Activated T-cell treated with anti-CD3 and anti-CD28 coated beads, Interleukin-2, amount 50 U/mL, for 4 hours (primary cell): ENCODE data around the gene LMO7. TPM values are rescaled to one million over a fixed set of nuclear protein-coding genes. Genes with fewer than 3 reads are reported as not detected.

Source experiments
- ATAC-seq, 2 donors: fragments of 200-7000 bp; cut with Tn5 transposase; one replicate each; pipeline ENCODE4 v1.10.0; 2021
- DNase-seq: peaks from one replicate; pipeline ENCODE4 v3.0.0-alpha.2; 2020
- H3K27me3 Mint-ChIP-seq: one replicate; pipeline ENCODE4 v1.8.0; 2021; ENCODE audit warnings: low read depth, mixed read lengths
- H3K36me3 Mint-ChIP-seq: one replicate; pipeline ENCODE4 v1.8.0; 2022; ENCODE audit warnings: mixed read lengths; ENCODE audit not compliant: insufficient read depth
- H3K4me1 Mint-ChIP-seq: one replicate; pipeline ENCODE4 v1.8.0; 2021; ENCODE audit warnings: low read depth, mixed read lengths
- H3K4me3 Mint-ChIP-seq: one replicate; pipeline ENCODE4 v1.8.0; 2021; ENCODE audit warnings: mild to moderate bottlenecking, moderate library complexity, mixed read lengths
- H3K9me3 Mint-ChIP-seq: one replicate; pipeline ENCODE4 v1.8.0; 2021; ENCODE audit warnings: mixed read lengths
- total RNA-seq, 3 donors: library from RNA; stranded (reverse); gene quantifications; one replicate each; pipeline ENCODE4 v1.2.1, GENCODE V29; 2021

LMO7 gene
- total RNA-seq, 3 donors from 2014 or later = 4.2 to 5.9 (median 4.3) TPM

GRCh38 chr13:75806117-75806516 is 170.0 kb downstream of the LMO7 start:
- no peak for ATAC-seq

GRCh38 chr13:75811361-75811760 is 175.2 kb downstream of the LMO7 start:
- no peak for DNase-seq
- H3K4me3 Mint-ChIP-seq = no peak overlapping the region
- H3K27me3 Mint-ChIP-seq = no peaks in the 10 kb centered on the region
- no peak for ATAC-seq
- no peaks in the 10 kb centered on the region for H3K9me3 Mint-ChIP-seq
- H3K4me1 Mint-ChIP-seq = no peaks in the 10 kb centered on the region
- H3K36me3 Mint-ChIP-seq = peaks cover 11% of the 10 kb centered on the region

More at GRCh38 chr13:75806117-75806516, 170.0 kb downstream of the LMO7 start:
- Mint-ChIP-seq H3K4me1 (peaks cover 25% of the 10 kb centered on the region), H3K27me3 (no peaks in the 10 kb centered on the region), H3K4me3 (no peak overlapping the region), H3K36me3 (peaks cover 17% of the 10 kb centered on the region), H3K9me3 (no peaks in the 10 kb centered on the region)
- no peak for DNase-seq

- no peaks in the 10 kb centered on the region for H3K9me3 Mint-ChIP-seq
- peaks cover 10% of the 10 kb centered on the region for H3K36me3 Mint-ChIP-seq
- no peak overlapping the region for H3K4me3 Mint-ChIP-seq
- DNase-seq = no peak
- H3K27me3 Mint-ChIP-seq = no peaks in the 10 kb centered on the region
- no peak for ATAC-seq
- H3K4me1 Mint-ChIP-seq = no peaks in the 10 kb centered on the region
Measured at GRCh38 chr13:75811841-75812240, 175.7 kb downstream of the LMO7 start.

GRCh38 chr13:75812751-75813181 is 176.6 kb downstream of the LMO7 start:
- DNase-seq (no peak), ATAC-seq (no peak)
- H3K27me3 Mint-ChIP-seq = no peaks in the 10 kb centered on the region
- no peak overlapping the region for H3K4me3 Mint-ChIP-seq
- no peaks in the 10 kb centered on the region for H3K4me1 Mint-ChIP-seq
- peaks cover 5% of the 10 kb centered on the region for H3K36me3 Mint-ChIP-seq
- H3K9me3 Mint-ChIP-seq = no peaks in the 10 kb centered on the region

GRCh38 chr13:75813323-75813722 is 177.2 kb downstream of the LMO7 start:
- H3K4me1 Mint-ChIP-seq = no peaks in the 10 kb centered on the region
- peaks cover 3% of the 10 kb centered on the region for H3K36me3 Mint-ChIP-seq
- H3K27me3 Mint-ChIP-seq = no peaks in the 10 kb centered on the region

GRCh38 chr13:75818179-75818967 is 182.2 kb downstream of the LMO7 start:
- Mint-ChIP-seq H3K9me3 (no peaks in the 10 kb centered on the region), H3K4me3 (no peak overlapping the region), H3K36me3 (peaks cover 15% of the 10 kb centered on the region), H3K4me1 (no peaks in the 10 kb centered on the region), H3K27me3 (no peaks in the 10 kb centered on the region)
- DNase-seq (no peak), ATAC-seq (no peak)

More at GRCh38 chr13:75813323-75813722, 177.2 kb downstream of the LMO7 start:
- DNase-seq = no peak
- ATAC-seq = no peak
- H3K9me3 Mint-ChIP-seq = no peaks in the 10 kb centered on the region
- H3K4me3 Mint-ChIP-seq = no peak overlapping the region

- Mint-ChIP-seq H3K4me3 (no peak overlapping the region), H3K4me1 (no peaks in the 10 kb centered on the region), H3K9me3 (no peaks in the 10 kb centered on the region), H3K27me3 (no peaks in the 10 kb centered on the region), H3K36me3 (peaks cover 20% of the 10 kb centered on the region)
- DNase-seq = no peak
- no peak for ATAC-seq
Measured at GRCh38 chr13:75818968-75819225, 182.8 kb downstream of the LMO7 start.

- no peaks in the 10 kb centered on the region for H3K9me3 Mint-ChIP-seq
- H3K36me3 Mint-ChIP-seq = peaks cover 30% of the 10 kb centered on the region
- no peak overlapping the region for H3K4me3 Mint-ChIP-seq
- no peak for DNase-seq
- no peaks in the 10 kb centered on the region for H3K4me1 Mint-ChIP-seq
- H3K27me3 Mint-ChIP-seq = no peaks in the 10 kb centered on the region
- ATAC-seq = no peak
Measured at GRCh38 chr13:75825161-75825560, 189.0 kb downstream of the LMO7 start.

- Mint-ChIP-seq H3K4me3 (no peak overlapping the region), H3K36me3 (peaks cover 30% of the 10 kb centered on the region), H3K9me3 (no peaks in the 10 kb centered on the region), H3K27me3 (no peaks in the 10 kb centered on the region), H3K4me1 (no peaks in the 10 kb centered on the region)
- no peak for DNase-seq
- ATAC-seq = no peak
Measured at GRCh38 chr13:75825594-75825993, 189.5 kb downstream of the LMO7 start.

GRCh38 chr13:75826391-75826790 is 190.3 kb downstream of the LMO7 start:
- no peaks in the 10 kb centered on the region for H3K4me1 Mint-ChIP-seq
- ATAC-seq (no peak), DNase-seq (no peak)
- peaks cover 33% of the 10 kb centered on the region for H3K36me3 Mint-ChIP-seq
- no peaks in the 10 kb centered on the region for H3K27me3 Mint-ChIP-seq
- H3K4me3 Mint-ChIP-seq = no peak overlapping the region
- H3K9me3 Mint-ChIP-seq = peaks cover 6% of the 10 kb centered on the region

GRCh38 chr13:75829830-75830229 is 193.7 kb downstream of the LMO7 start:
- no peaks in the 10 kb centered on the region for H3K27me3 Mint-ChIP-seq
- peaks cover 7% of the 10 kb centered on the region for H3K9me3 Mint-ChIP-seq
- ATAC-seq (no peak), DNase-seq (no peak)
- no peak overlapping the region for H3K4me3 Mint-ChIP-seq
- H3K36me3 Mint-ChIP-seq = peaks cover 22% of the 10 kb centered on the region
- H3K4me1 Mint-ChIP-seq = no peaks in the 10 kb centered on the region

- H3K36me3 Mint-ChIP-seq = peaks cover 22% of the 10 kb centered on the region
- no peak overlapping the region for H3K4me3 Mint-ChIP-seq
- no peaks in the 10 kb centered on the region for H3K27me3 Mint-ChIP-seq
- peaks cover 7% of the 10 kb centered on the region for H3K9me3 Mint-ChIP-seq
- DNase-seq (no peak), ATAC-seq (no peak)
- no peaks in the 10 kb centered on the region for H3K4me1 Mint-ChIP-seq
Measured at GRCh38 chr13:75830842-75831241, 194.7 kb downstream of the LMO7 start.

GRCh38 chr13:75831389-75831788 is 195.3 kb downstream of the LMO7 start:
- Mint-ChIP-seq H3K4me1 (no peaks in the 10 kb centered on the region), H3K9me3 (peaks cover 7% of the 10 kb centered on the region), H3K4me3 (no peak overlapping the region)

GRCh38 chr13:75832812-75833211 is 196.7 kb downstream of the LMO7 start:
- no peaks in the 10 kb centered on the region for H3K27me3 Mint-ChIP-seq
- no peaks in the 10 kb centered on the region for H3K4me1 Mint-ChIP-seq
- ATAC-seq = no peak
- peaks cover 11% of the 10 kb centered on the region for H3K36me3 Mint-ChIP-seq
- no peak overlapping the region for H3K4me3 Mint-ChIP-seq
- H3K9me3 Mint-ChIP-seq = peaks cover 7% of the 10 kb centered on the region
- no peak for DNase-seq

More at GRCh38 chr13:75831389-75831788, 195.3 kb downstream of the LMO7 start:
- no peaks in the 10 kb centered on the region for H3K27me3 Mint-ChIP-seq
- peaks cover 22% of the 10 kb centered on the region for H3K36me3 Mint-ChIP-seq
- ATAC-seq (no peak), DNase-seq (no peak)

GRCh38 chr13:75836441-75836840 is 200.3 kb downstream of the LMO7 start:
- ATAC-seq = no peak
- Mint-ChIP-seq H3K36me3 (peaks cover 18% of the 10 kb centered on the region), H3K27me3 (no peaks in the 10 kb centered on the region), H3K4me1 (peaks cover under 1% of the 10 kb centered on the region), H3K9me3 (peaks cover under 1% of the 10 kb centered on the region), H3K4me3 (no peak overlapping the region)
- DNase-seq = no peak
